Activated CD8-positive, alpha-beta T cell treated with anti-CD3 and anti-CD28 coated beads, Interleukin-2, amount 10 ng/mL, durations not matched to agents 7 days and 5 days (primary cell): ENCODE results near the gene RPRD1A. TPM values are rescaled to one million over a fixed set of nuclear protein-coding genes. Genes with fewer than 3 reads are reported as not detected.
"Not testable (repeated sequence)": the region's sequence is repeated elsewhere in the genome, so short reads cannot be mapped to it uniquely, and the experiment has no call there.

Experiments used
- ATAC-seq: fragments of 150-1000 bp; cut with Tn5 transposase; one replicate; pipeline ENCODE4 v1.10.0; 2021; ENCODE audit warnings: moderate library complexity
- CTCF ChIA-PET: fragments of 350-600 bp; sonication (Branson Sonifier 250); formaldehyde crosslinking; loops from one replicate; lab custom pipeline; 2021; ENCODE audit warnings: antibody characterized with exemption; lab: Charles Lee
- POLR2A ChIA-PET: fragments of 350-600 bp; sonication (Branson Sonifier 250); formaldehyde crosslinking; loops from one replicate; lab custom pipeline; 2021; ENCODE audit warnings: antibody characterized with exemption; lab: Charles Lee
- DNase-seq: peaks from one replicate; pipeline ENCODE4 v3.0.0-alpha.2; 2020
- H3K27ac Mint-ChIP-seq: one replicate; pipeline ENCODE4 v1.8.0; 2021; ENCODE audit warnings: mild to moderate bottlenecking, mixed read lengths
- H3K27me3 Mint-ChIP-seq: one replicate; pipeline ENCODE4 v1.8.0; 2021; ENCODE audit warnings: low read depth, mixed read lengths
- H3K36me3 Mint-ChIP-seq: one replicate; pipeline ENCODE4 v1.8.0; 2021; ENCODE audit warnings: low read depth, mixed read lengths
- H3K4me1 Mint-ChIP-seq: one replicate; pipeline ENCODE4 v1.8.0; 2021; ENCODE audit warnings: low read depth, mixed read lengths
- H3K4me3 Mint-ChIP-seq: one replicate; pipeline ENCODE4 v1.8.0; 2021; ENCODE audit warnings: mild to moderate bottlenecking, mixed read lengths
- H3K9me3 Mint-ChIP-seq: one replicate; pipeline ENCODE4 v1.8.0; 2022; ENCODE audit warnings: mixed read lengths; ENCODE audit not compliant: insufficient read depth
- total RNA-seq, 2 experiments: library from RNA; stranded (reverse); gene quantifications; one replicate each; pipeline ENCODE4 v1.2.3, GENCODE V29; 2021

The RPRD1A gene, protein sequence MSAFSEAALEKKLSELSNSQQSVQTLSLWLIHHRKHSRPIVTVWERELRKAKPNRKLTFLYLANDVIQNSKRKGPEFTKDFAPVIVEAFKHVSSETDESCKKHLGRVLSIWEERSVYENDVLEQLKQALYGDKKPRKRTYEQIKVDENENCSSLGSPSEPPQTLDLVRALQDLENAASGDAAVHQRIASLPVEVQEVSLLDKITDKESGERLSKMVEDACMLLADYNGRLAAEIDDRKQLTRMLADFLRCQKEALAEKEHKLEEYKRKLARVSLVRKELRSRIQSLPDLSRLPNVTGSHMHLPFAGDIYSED
- 10 to 100 TPM; 26.8 to 28.2 TPM for total RNA-seq

DNA sequence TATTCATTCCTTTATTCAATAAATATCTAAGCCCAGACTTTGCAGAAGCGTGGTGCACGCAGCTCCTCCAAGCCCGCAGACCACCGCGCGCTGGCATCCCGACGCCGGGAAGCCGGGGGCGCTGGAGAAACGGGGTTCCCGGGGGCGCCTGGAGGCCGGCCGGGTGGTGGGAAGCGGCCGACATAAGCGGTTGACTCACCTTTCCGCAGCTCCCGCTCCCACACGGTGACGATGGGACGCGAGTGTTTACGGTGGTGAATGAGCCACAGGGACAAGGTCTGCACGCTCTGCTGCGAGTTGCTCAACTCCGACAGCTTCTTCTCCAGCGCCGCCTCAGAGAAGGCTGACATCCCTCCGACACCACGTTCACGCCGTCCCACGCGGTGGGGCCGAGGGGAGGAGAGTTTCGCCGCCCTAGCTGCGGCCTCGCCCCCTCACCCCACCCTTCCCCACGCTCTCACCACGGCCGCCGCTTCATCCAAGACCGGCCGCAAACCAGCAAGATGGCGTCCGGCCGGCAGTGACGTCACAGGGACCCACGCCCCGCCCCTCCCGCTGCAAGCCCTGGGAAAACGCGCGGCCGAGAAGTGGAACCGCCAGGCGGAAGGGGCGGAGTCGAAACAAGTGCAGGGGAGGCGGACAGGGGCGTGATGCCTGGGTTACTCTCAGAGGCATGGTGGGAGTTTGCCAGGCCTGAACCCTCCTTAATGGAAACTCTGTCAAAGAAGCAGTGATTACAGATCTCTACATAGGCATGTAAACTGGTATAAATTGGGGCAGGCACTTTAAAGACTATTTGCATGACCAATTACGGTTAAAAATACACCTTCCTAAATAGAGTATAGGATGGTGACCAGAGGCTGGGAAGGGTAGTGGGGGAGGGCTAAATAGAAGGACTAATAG is at the start of gene RPRD1A:
Gene RPRD1A (minus strand): TSS at position 505 of the 903 bp plus-strand sequence. CDS start 155 bp downstream, at position 350.
- DNase-seq (peak; percentile 97), ATAC-seq (peak; percentile 96)
- Mint-ChIP-seq H3K27me3 (peaks cover 3% of the 10 kb centered on the region), H3K9me3 (no peaks in the 10 kb centered on the region), H3K36me3 (peaks cover 13% of the 10 kb centered on the region), H3K4me3 (peak within 1 kb of the TSS; percentile 95), H3K4me1 (peaks cover 32% of the 10 kb centered on the region), H3K27ac (peak within 1 kb of the TSS; percentile 94)
- ChIA-PET POLR2A (interaction anchor here (0.7 to 2.4 kb wide), 4 partner anchors 10 to 62 kb away, joined by 3 to 10 read pairs (median 3); partner anchors contain the start of genes ELP2 and SLC39A6), CTCF (no interaction called here)

DNA sequence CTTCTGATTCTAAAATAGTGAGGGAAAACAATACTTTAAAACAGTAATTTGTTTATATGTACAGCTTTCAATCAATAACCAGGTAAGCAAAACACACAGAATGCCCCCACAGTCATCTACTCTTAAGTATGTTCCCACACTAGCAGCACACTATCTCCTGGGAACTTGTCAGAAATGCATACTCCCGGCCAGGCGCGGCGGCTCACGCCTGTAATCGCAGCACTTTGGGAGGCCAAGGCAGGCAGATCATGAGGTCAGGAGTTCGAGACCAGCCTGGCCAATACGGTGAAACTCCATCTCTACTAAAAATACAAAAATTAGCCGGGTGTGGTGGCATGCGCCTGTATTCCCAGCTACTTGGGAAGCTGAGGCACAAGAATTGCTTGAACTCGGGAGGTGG is 49.4 kb upstream of the RPRD1A start:
- ATAC-seq, POLR2A ChIA-PET, H3K4me3 Mint-ChIP-seq, H3K27ac Mint-ChIP-seq, DNase-seq, H3K27me3 Mint-ChIP-seq, H3K4me1 Mint-ChIP-seq, H3K9me3 Mint-ChIP-seq: not testable (repeated sequence)
- CTCF ChIA-PET, result interaction anchor here (1.1 to 1.6 kb wide), 2 partner anchors 9 to 12 kb away, joined by 3 read pairs; no protein-coding TSS in a partner anchor
- H3K36me3 Mint-ChIP-seq, result peaks cover 28% of the 10 kb centered on the region

DNA sequence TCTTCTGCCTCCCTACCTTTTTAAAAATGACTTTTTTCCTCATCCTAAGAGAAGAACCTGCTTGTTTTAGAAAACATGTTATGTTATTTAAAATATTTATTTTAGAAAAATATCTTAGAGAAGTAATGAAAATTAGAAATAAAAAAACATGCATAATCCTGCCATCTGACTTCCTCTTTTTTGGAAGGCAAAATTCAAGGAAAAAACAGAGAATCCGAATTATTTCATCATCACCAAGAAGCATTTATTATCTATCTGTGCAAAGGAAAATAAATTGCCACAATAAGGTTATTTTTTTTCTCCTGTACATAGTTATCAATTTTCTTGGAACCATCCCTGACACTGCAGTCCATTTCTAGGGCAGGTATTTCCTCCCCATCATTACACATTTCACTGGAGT is 47.4 kb upstream of the RPRD1A start:
- CTCF ChIA-PET, result no interaction called here
- peaks cover 29% of the 10 kb centered on the region for H3K36me3 Mint-ChIP-seq

DNA sequence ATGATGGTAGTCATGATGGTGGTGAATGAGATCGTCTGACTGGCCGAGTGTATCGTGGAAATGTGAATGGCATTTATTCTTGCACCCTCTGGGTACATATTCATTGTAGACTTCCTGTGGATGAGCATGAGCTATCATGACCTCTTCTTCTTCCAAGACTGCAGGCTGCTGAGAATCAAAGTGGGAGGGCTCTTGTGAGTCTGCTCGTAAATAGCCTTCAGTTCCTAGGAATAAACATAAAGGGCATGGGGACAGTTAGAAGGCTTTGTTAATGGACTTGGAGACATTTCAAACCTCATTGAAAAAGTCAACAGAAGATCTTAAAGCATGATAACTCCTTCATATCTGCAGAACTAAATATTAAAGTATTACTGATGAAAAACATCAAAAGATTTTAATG is 46.9 kb upstream of the RPRD1A start:
- H3K27me3 Mint-ChIP-seq, result no peaks in the 10 kb centered on the region
- H3K4me3 Mint-ChIP-seq, result no peak overlapping the region
- POLR2A ChIA-PET, result no interaction called here
- ATAC-seq (no peak), DNase-seq (no peak)
- CTCF ChIA-PET, result no interaction called here
- H3K9me3 Mint-ChIP-seq, result no peaks in the 10 kb centered on the region
- no peaks in the 10 kb centered on the region for H3K4me1 Mint-ChIP-seq
- peaks cover 29% of the 10 kb centered on the region for H3K36me3 Mint-ChIP-seq
- H3K27ac Mint-ChIP-seq, result no peak overlapping the region

More for the DNA sequence above, 47.4 kb upstream of the RPRD1A start:
- no peak for DNase-seq
- no peaks in the 10 kb centered on the region for H3K9me3 Mint-ChIP-seq
- H3K27me3 Mint-ChIP-seq, result no peaks in the 10 kb centered on the region
- no peaks in the 10 kb centered on the region for H3K4me1 Mint-ChIP-seq
- POLR2A ChIA-PET, result no interaction called here
- H3K4me3 Mint-ChIP-seq, result no peak overlapping the region
- no peak overlapping the region for H3K27ac Mint-ChIP-seq
- no peak for ATAC-seq

DNA sequence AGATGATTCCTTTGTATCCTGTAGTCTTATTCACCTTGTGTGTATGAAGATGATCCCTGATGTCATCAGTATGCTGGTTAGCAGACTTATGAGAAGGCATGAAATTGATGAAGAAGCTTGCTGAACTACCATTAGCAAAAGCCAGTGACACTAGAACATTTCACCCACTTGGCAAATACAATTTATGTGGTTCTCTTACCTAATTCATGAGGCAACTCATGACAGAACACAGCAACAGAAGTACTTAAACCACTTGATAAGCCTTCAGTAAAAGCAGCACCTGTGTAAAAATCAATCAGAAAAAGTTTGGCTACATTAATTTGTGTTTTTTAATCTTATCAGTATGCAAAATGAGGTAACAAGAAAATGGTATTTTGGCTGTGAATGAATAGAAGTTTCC is 44.9 kb upstream of the RPRD1A start:
- Mint-ChIP-seq H3K4me3 (no peak overlapping the region), H3K36me3 (peaks cover 30% of the 10 kb centered on the region), H3K27ac (no peak overlapping the region), H3K4me1 (no peaks in the 10 kb centered on the region), H3K27me3 (no peaks in the 10 kb centered on the region), H3K9me3 (no peaks in the 10 kb centered on the region)
- ChIA-PET POLR2A (no interaction called here), CTCF (no interaction called here)
- ATAC-seq (no peak), DNase-seq (no peak)

DNA sequence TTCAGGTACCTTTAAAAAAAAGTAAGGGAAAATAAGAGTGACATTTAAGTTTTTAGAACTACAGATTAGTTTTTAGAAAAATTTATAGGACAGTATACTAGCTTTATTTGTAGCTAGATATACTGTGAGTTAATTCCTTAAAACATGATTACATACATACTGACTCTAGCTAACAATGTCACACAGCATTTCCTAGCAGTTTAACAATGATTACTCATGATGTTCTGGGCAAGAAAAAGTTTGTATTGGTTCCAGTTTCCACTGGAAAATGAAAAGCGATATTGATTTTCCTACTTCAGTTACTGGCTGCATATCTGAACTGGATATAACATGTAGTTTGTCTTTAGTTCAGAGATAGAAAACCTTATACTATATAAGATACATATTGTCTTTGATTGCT is 42.4 kb upstream of the RPRD1A start:
- Mint-ChIP-seq H3K27ac (no peak overlapping the region), H3K9me3 (no peaks in the 10 kb centered on the region), H3K36me3 (peaks cover 20% of the 10 kb centered on the region), H3K27me3 (no peaks in the 10 kb centered on the region), H3K4me3 (no peak overlapping the region), H3K4me1 (no peaks in the 10 kb centered on the region)
- CTCF ChIA-PET, result no interaction called here
- POLR2A ChIA-PET, result no interaction called here
- DNase-seq, result no peak
- no peak for ATAC-seq

DNA sequence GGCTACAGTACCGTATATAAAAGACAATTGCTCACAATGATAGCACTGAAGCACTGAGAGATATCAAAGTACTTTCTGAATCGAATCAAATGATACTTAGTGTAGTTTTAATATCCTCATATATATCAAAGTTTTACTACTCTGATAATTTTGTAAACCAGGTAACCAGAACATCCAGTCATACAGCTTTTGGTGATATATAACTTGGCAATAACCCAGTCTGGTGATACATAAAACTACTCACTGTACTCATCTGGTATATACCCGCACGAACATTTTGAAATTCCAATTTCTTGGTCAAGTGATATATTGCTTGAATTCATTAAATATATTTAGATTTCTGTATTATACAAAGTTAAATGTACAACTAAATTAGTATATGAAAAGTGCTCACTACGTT is 41.2 kb upstream of the RPRD1A start:
- DNase-seq (no peak), ATAC-seq (no peak)
- ChIA-PET CTCF (interaction anchor here (0.7 kb wide), 1 partner anchor 9 kb away, joined by 3 read pairs; no protein-coding TSS in a partner anchor), POLR2A (no interaction called here)
- Mint-ChIP-seq H3K9me3 (no peaks in the 10 kb centered on the region), H3K4me1 (no peaks in the 10 kb centered on the region), H3K4me3 (no peak overlapping the region), H3K27ac (no peak overlapping the region), H3K27me3 (no peaks in the 10 kb centered on the region), H3K36me3 (peaks cover 14% of the 10 kb centered on the region)

DNA sequence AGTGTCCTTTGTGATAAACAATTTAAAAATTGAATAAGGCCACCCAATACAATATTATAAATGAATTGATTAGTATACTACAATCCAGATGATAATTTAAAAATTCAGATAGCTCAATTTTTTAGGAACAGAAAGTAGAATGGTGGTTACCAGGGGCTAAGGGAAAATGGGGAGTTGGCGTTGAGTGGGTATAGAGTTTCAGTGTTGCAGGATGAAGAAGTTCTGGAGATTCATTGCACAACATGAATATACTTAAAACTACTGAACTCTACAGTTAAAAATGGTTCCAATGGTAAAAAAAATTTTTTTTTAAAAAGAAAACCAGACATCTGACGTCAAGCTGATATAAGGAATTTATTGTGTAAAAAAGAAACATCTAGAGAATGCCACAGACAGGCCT is 40.8 kb upstream of the RPRD1A start:
- no peak for DNase-seq
- H3K4me3 Mint-ChIP-seq, result no peak overlapping the region
- CTCF ChIA-PET, result interaction anchor here (0.7 kb wide), 1 partner anchor 9 kb away, joined by 3 read pairs; no protein-coding TSS in a partner anchor
- ATAC-seq, result no peak
- no peaks in the 10 kb centered on the region for H3K9me3 Mint-ChIP-seq
- no peak overlapping the region for H3K27ac Mint-ChIP-seq
- peaks cover 14% of the 10 kb centered on the region for H3K36me3 Mint-ChIP-seq
- POLR2A ChIA-PET, result no interaction called here
- peaks cover 3% of the 10 kb centered on the region for H3K4me1 Mint-ChIP-seq
- no peaks in the 10 kb centered on the region for H3K27me3 Mint-ChIP-seq

DNA sequence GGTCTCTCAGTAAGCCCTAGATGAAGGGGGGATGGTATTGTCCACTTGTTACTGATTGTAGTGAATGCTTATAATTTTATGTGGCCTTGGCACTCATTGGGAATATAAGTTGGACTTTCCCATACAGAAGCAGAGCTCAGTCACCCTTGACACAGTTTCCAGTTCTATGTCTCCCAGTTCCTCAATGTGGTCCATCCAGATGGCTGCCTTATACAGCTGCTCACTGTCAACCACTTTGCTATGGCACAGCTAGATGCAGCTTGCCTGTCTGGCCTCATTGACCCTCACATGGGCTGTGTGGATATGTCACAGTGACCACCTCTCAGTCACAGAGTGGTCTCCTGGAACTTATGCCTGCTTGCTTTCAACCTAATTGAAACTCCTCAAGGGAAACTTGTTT is 40.1 kb upstream of the RPRD1A start:
- Mint-ChIP-seq H3K4me1 (peaks cover 3% of the 10 kb centered on the region), H3K27ac (no peak overlapping the region), H3K4me3 (no peak overlapping the region), H3K9me3 (no peaks in the 10 kb centered on the region), H3K27me3 (no peaks in the 10 kb centered on the region), H3K36me3 (peaks cover 14% of the 10 kb centered on the region)
- DNase-seq (no peak), ATAC-seq (no peak)
- POLR2A ChIA-PET, result interaction anchor here (0.6 kb wide), 1 partner anchor 48 kb away, joined by 3 read pairs; no protein-coding TSS in a partner anchor
- CTCF ChIA-PET, result no interaction called here

DNA sequence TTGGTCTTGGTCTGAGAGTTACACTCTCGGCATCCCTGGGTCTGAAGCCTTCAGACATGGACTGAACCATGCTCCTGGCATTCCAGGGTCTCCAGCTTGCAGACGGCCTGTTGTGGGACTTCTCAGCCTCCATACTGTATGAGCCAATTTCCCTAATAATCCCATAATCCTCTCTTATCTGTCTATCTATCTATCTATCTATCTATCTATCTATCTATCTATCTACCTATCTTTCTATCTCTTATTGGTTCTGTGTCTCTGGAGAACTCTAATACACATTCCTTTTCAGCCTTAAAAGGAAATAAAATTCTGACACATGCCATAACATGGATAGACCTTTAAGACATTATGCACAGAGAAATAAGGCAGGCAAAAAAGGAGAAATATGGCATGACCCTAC is 37.4 kb upstream of the RPRD1A start:
- CTCF ChIA-PET, result interaction anchor here (1.5 kb wide), 1 partner anchor 9 kb away, joined by 5 read pairs; no protein-coding TSS in a partner anchor
- no peak for DNase-seq
- Mint-ChIP-seq H3K27me3 (peaks cover 6% of the 10 kb centered on the region), H3K9me3 (no peaks in the 10 kb centered on the region), H3K36me3 (peaks cover 2% of the 10 kb centered on the region), H3K4me3 (no peak overlapping the region), H3K27ac (no peak overlapping the region), H3K4me1 (peaks cover 3% of the 10 kb centered on the region)
- POLR2A ChIA-PET, result no interaction called here
- ATAC-seq, result no peak

DNA sequence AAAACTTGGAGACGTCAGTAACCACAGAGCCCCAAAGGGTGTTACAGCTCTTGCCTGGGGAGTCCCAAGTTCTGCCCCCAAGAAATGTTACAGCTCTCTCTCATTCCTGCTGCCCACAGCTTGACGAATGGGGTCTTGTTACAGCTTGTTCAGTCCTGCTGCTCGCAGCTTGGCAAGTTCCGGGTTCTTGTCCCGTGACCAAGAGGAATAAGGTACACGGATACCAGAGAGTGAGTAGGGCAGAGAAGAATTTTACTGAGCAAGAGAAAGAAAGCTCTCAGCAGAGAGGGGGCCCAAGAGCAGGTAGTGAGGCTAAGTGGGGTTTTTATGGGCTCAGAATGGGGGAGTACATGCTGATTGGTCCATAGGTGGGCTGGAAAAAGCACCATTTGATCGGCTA is 34.6 kb upstream of the RPRD1A start:
- Mint-ChIP-seq H3K36me3 (no peaks in the 10 kb centered on the region), H3K27me3 (peaks cover 13% of the 10 kb centered on the region), H3K27ac (no peak overlapping the region), H3K4me3 (no peak overlapping the region), H3K9me3 (no peaks in the 10 kb centered on the region), H3K4me1 (peaks cover 3% of the 10 kb centered on the region)
- ChIA-PET CTCF (no interaction called here), POLR2A (no interaction called here)
- ATAC-seq (no peak), DNase-seq (no peak)
